Measurements from ENCODE around the gene TMEM163.

- no peak for TF ChIP-seq EZH2 (IDR thresholded peaks at IDR 0.05; ENCODE audit: borderline replicate concordance, low read depth, low read length, severe bottlenecking)
- no peak for TF ChIP-seq CTCF (IDR thresholded peaks at IDR 0.05; ENCODE audit: extremely low read depth in 1 of 2, insufficient read depth in 1 of 2, low read depth in 1 of 2, low read length in 2 of 2)
Measured at GRCh38 chr2:134662751-134663150, 56.0 kb downstream of the TMEM163 start.
